K562 (cell line): ENCODE results near the gene ASRGL1. TPM values are rescaled to one million over a fixed set of nuclear protein-coding genes. Genes with fewer than 3 reads are reported as not detected.

Experiments
- ATAC-seq: fragments of 200-7000 bp; cut with Tn5 transposase; 3 replicates; pipeline ENCODE4 v1.9.1; 2020; ENCODE audit warnings: moderate library complexity
- BruUV-seq: library from RNA; stranded (reverse); fragments of 400-500 nt; replicated peaks from 2 replicates; lab custom pipeline; 2021; lab: Mats Ljungman, UMichigan
- CTCF ChIA-PET: fragments of 300-600 bp; formaldehyde crosslinking; extraction: SDS; loops from one replicate; lab custom pipeline; 2021; ENCODE audit warnings: low intra/inter-chr PET ratio; lab: Yijun Ruan, JAX
- POLR2A ChIA-PET: fragments of 300-600, 350-650 bp; sonication (Branson Sonifier 250); formaldehyde crosslinking; extraction: SDS; loops from one replicate; lab custom pipeline; 2021; ENCODE audit warnings: antibody characterized with exemption, inconsistent platforms; lab: Yijun Ruan, JAX
- DNase-seq, 4 experiments: peaks; one replicate each; pipeline versions ENCODE4 v3.0.0 to v3.0.0-alpha.2; 2011 to 2018; ENCODE audit warnings: low spot score in 3 of 4, mixed read lengths in 3 of 4; ENCODE audit errors: extremely low read depth in 1 of 4
- FAIRE-seq: peaks from 2 replicates; lab custom pipeline; 2011; peaks lifted over from hg19 to GRCh38; lab: Jason Lieb, UNC
- H2AFZ ChIP-seq: 2 replicates; pipeline ENCODE4 v1.6.0; 2011; ENCODE audit warnings: low read depth, low read length, control low read depth, inconsistent platforms
- H3K27ac ChIP-seq: fragments of 200-600 bp; 3 replicates; pipeline ENCODE4 v1.8.0; 2011; ENCODE audit warnings: low read depth, mild to moderate bottlenecking, control low read depth, inconsistent platforms, low read length, moderate library complexity, mixed read lengths; ENCODE audit errors: extremely low read depth
- H3K27me3 ChIP-seq, 2 experiments: fragments of 300-600 bp in 1 of 2; 2 replicates in 1 of 2; 3 replicates in 1 of 2; pipeline versions ENCODE4 v1.6.0 to v1.8.0; 2011; ENCODE audit warnings: inconsistent platforms in 2 of 2, low read length in 2 of 2, mild to moderate bottlenecking in 1 of 2, mixed read lengths in 1 of 2, moderate library complexity in 1 of 2; ENCODE audit not compliant: control insufficient read depth in 2 of 2, insufficient read depth in 2 of 2
- H3K36me3 ChIP-seq: fragments of 300-600 bp; 3 replicates; pipeline ENCODE4 v1.8.0; 2011; ENCODE audit warnings: mild to moderate bottlenecking, low read length, inconsistent platforms; ENCODE audit not compliant: control insufficient read depth, insufficient read depth
- H3K4me1 ChIP-seq, 2 experiments: fragments of 200-600 bp in 1 of 2; replicated peaks in 1 of 2; 2 replicates in 1 of 2; 3 replicates in 1 of 2; pipeline versions ENCODE4 v1.5.1 to v1.8.0; 2011; ENCODE audit warnings: inconsistent platforms in 2 of 2, low read length in 2 of 2, mild to moderate bottlenecking in 1 of 2, mixed read lengths in 1 of 2, moderate library complexity in 1 of 2; ENCODE audit not compliant: control insufficient read depth in 2 of 2, insufficient read depth in 2 of 2
- H3K4me2 ChIP-seq: 2 replicates; pipeline ENCODE4 v1.6.1; 2011; ENCODE audit warnings: low read length, control low read depth, inconsistent platforms, mixed read lengths; ENCODE audit not compliant: insufficient read depth
- H3K4me3 ChIP-seq: fragments of 200-600 bp; sonication (generic), shearing (Covaris generic); 2 replicates; pipeline ENCODE4 v1.5.1; 2016; ENCODE audit warnings: control low read depth, inconsistent platforms
- H3K79me2 ChIP-seq: fragments of 200-600 bp; 3 replicates; pipeline ENCODE4 v1.8.0; 2011; ENCODE audit warnings: low read length, inconsistent platforms; ENCODE audit not compliant: control insufficient read depth, insufficient read depth
- H3K9ac ChIP-seq, 2 experiments: 2 replicates each; pipeline versions ENCODE4 v1.6.0 to v1.6.1; 2011; ENCODE audit warnings: low read depth in 2 of 2, low read length in 2 of 2, control low read depth in 1 of 2, inconsistent platforms in 1 of 2, mild to moderate bottlenecking in 1 of 2, mixed read lengths in 1 of 2; ENCODE audit not compliant: insufficient read depth in 1 of 2
- H3K9me1 ChIP-seq: one replicate; pipeline ENCODE4 v1.6.0; 2011; ENCODE audit warnings: inconsistent platforms, mild to moderate bottlenecking, low read length, moderate library complexity; ENCODE audit not compliant: control insufficient read depth, insufficient read depth
- H3K9me3 ChIP-seq: replicated peaks from 2 replicates; pipeline ENCODE4 v1.5.1; 2011; ENCODE audit warnings: low read depth, low read length, inconsistent platforms; ENCODE audit not compliant: control insufficient read depth, insufficient read depth
- H4K20me1 ChIP-seq: replicated peaks from 2 replicates; pipeline ENCODE4 v1.6.1; 2011; ENCODE audit warnings: low read length, inconsistent platforms, mixed read lengths; ENCODE audit not compliant: control insufficient read depth, insufficient read depth
- KHSRP ChIP-seq: fragments of 450-650 bp; IDR thresholded peaks from 2 replicates; pipeline ENCODE4 v1.6.1; 2017
- PRPF4 ChIP-seq: fragments of 200-400 bp; formaldehyde crosslinking; IDR thresholded peaks from one replicate; pipeline ENCODE4 v1.6.1; 2017; ENCODE audit warnings: low read length, low read depth, mild to moderate bottlenecking; ENCODE audit not compliant: insufficient read depth, poor library complexity, severe bottlenecking
- SETDB1 ChIP-seq: IDR thresholded peaks from one replicate; pipeline ENCODE4 v1.6.1; 2012; ENCODE audit warnings: low read length, control low read depth, inconsistent platforms
- SMARCA5 ChIP-seq: fragments of 450-650 bp; IDR thresholded peaks from 2 replicates; pipeline ENCODE4 v1.6.1; 2016
- TAL1 ChIP-seq: fragments of 450-650 bp; IDR thresholded peaks from 2 replicates; pipeline ENCODE4 v1.6.1; 2016; ENCODE audit warnings: mild to moderate bottlenecking
- TEAD1 ChIP-seq, 2 experiments: fragments of 450-650 bp in 1 of 2; sonication (generic) in 1 of 2; formaldehyde crosslinking; IDR thresholded peaks; 2 replicates each; pipeline versions ENCODE4 v1.4.0 to v1.8.0; 2020 to 2022; ENCODE audit warnings: mild to moderate bottlenecking in 2 of 2, missing genetic modification reagents in 1 of 2
- TEAD2 ChIP-seq: fragments of 450-650 bp; IDR thresholded peaks from 2 replicates; pipeline ENCODE4 v1.6.1; 2016; ENCODE audit warnings: missing genetic modification characterization, control low read depth, missing compliant biosample characterization
- TEAD4 ChIP-seq, 2 experiments: sonication (generic) in 1 of 2; formaldehyde crosslinking in 1 of 2; IDR thresholded peaks; 2 replicates each; pipeline versions ENCODE4 v1.6.1 to v1.8.0; 2012 to 2022; ENCODE audit warnings: borderline replicate concordance in 1 of 2, inconsistent platforms in 1 of 2, low read length in 1 of 2, mild to moderate bottlenecking in 1 of 2, missing genetic modification reagents in 1 of 2
- WGBS: fragments of 100-300 bp; shearing (Covaris generic); methylation state at CpG from one replicate; pipeline ENCODE4 v1.1.6; 2016; ENCODE audit warnings: low coverage, mixed read lengths; ENCODE audit not compliant: insufficient coverage; ENCODE audit errors: missing lambda C conversion rate; 5-methylcytosine and 5-hydroxymethylcytosine counted together
- in situ Hi-C: fragments of 300-500 bp; cut with MboI; formaldehyde crosslinking; loops from 4 replicates; pipeline ENCODE4 v1.15.0; 2018; ENCODE audit warnings: inconsistent platforms, mixed read lengths
- intact Hi-C: fragments of 100-400 bp; cut with micrococcal nuclease; formaldehyde crosslinking; loops from 2 replicates; pipeline ENCODE4 v1.14.2; 2022
- polyA plus RNA-seq, 8 experiments: library from polyadenylated mRNA; depleted of rRNA in 4 of 8; stranded (reverse) in 5 of 8; unstranded in 3 of 8; fragments of >200 nt; fragmentation: Nextera tagmentation in 2 of 8; fragmentation: Illumina TruSeq in 1 of 8; extraction: Ambion mirVana in 2 of 8; extraction: Trizol in 1 of 8; gene quantifications; 2 replicates each; pipeline versions ENCODE4 v1.2.1 to v1.2.3, GENCODE V29; 2011 to 2014; ENCODE audit warnings: inconsistent platforms in 1 of 8, missing spikeins in 1 of 8
- total RNA-seq, 7 experiments: library from RNA; depleted of rRNA in 6 of 7; stranded (reverse); fragments of >200 nt in 6 of 7; fragmentation: Illumina TruSeq in 2 of 7; extraction: Trizol in 2 of 7; gene quantifications; 2 replicates each; pipeline versions ENCODE4 v1.2.1 to v1.2.3, GENCODE V29; 2011 to 2021; ENCODE audit warnings: low replicate concordance in 1 of 7
- TF ChIP-seq, protein P1 (sequence below): fragments of 250-450 bp; sonication (Bioruptor Pico); IDR thresholded peaks from 2 replicates; pipeline ENCODE4 v1.4.0; 2020
- TF ChIP-seq, protein P2 (sequence below), 2 experiments: fragments of 450-650 bp; IDR thresholded peaks; 2 replicates each; pipeline ENCODE4 v1.6.1; 2018; ENCODE audit warnings: mild to moderate bottlenecking in 2 of 2, low read depth in 1 of 2; ENCODE audit not compliant: partially characterized antibody in 2 of 2

ASRGL1 gene
- total and polyA plus RNA-seq, 9 of the 15 experiments (the other 6 are each of a cell fraction or from before 2014, with no cell fraction given), result 3.1 to 23.0 (median 11.2) TPM

DNA sequence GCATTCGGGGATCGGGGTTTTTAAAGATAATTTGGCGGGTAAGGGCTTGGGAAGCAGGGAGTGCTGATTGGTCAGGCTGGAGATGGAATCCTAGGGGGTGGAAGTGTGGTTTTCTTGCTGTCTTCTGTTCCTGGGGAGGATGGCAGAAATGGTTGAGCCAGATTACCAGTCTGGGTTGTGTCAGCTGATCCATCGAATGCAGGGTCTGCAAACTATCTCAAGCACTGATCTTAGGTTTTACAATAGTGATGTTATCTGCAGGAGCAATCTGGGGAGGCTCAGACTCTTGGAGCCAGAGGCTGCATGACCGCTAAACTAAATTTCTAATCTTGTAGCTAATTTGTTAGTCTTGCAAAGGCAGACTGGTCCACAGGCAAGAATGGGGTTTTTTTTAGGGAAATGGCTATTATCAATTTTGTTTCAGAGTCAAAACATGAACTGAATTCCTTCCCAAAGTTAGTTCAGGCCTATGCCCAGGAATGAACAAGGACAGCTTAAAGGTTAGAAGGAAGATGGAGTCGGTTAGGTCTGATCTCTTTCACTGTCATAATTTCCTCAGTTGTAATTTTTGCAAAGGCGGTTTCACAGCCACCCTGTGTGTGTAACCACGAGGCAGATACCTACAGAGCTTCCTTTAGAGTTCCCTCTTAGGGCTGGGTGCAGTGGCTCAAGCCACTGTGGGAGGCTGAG, 91.8 kb downstream of the ASRGL1 start:
- 22% methylated on average over 8 of the region's 8 CpGs for WGBS
- no peak overlapping the region for H3K4me2 ChIP-seq
- peaks cover 9 to 35% of the 10 kb centered on the region in 2 experiments for H3K4me1 ChIP-seq
- peak overlapping the region in 1 of 2 experiments; percentile 39; a peak in 1 of 4 replicates for H3K9ac ChIP-seq
- no peak overlapping the region for H3K4me3 ChIP-seq
- no peaks in the 10 kb centered on the region for H3K79me2 ChIP-seq
- H4K20me1 ChIP-seq, result no peaks in the 10 kb centered on the region
- H3K36me3 ChIP-seq, result no peaks in the 10 kb centered on the region
- H3K9me1 ChIP-seq, result no peaks in the 10 kb centered on the region
- ATAC-seq, result no peak
- no peaks in the 10 kb centered on the region for H3K9me3 ChIP-seq
- BruUV-seq, result no TSS peak
- no peak for DNase-seq
- in situ Hi-C loops (no loop called here), intact Hi-C loops (loop anchor here (10.0 kb wide), 1 partner anchor 76 kb away; no protein-coding TSS in a partner anchor)
- H2AFZ ChIP-seq, result no peak overlapping the region; the same call in 1 of the 2 replicates
- no peak for FAIRE-seq
- CTCF ChIA-PET, result no interaction called here
- no peaks in the 10 kb centered on the region for H3K27me3 ChIP-seq
- no peak overlapping the region for H3K27ac ChIP-seq
- POLR2A ChIA-PET, result interaction anchor here (0.6 to 1.6 kb wide), 5 partner anchors 8 to 163 kb away, joined by 3 to 7 read pairs (median 5); partner anchors contain the start of genes EEF1G and TUT1
- TF ChIP-seq, protein P1, sequence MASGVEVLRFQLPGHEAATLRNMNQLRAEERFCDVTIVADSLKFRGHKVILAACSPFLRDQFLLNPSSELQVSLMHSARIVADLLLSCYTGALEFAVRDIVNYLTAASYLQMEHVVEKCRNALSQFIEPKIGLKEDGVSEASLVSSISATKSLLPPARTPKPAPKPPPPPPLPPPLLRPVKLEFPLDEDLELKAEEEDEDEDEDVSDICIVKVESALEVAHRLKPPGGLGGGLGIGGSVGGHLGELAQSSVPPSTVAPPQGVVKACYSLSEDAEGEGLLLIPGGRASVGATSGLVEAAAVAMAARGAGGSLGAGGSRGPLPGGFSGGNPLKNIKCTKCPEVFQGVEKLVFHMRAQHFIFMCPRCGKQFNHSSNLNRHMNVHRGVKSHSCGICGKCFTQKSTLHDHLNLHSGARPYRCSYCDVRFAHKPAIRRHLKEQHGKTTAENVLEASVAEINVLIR (CRISPR knock-in tag), result no peak
- TF ChIP-seq TAL1 (no peak), SETDB1 (no peak), TEAD1 (CRISPR knock-in tag; IDR thresholded peaks at IDR 0.05) (peak in 1 of 2 experiments; percentile 71; a peak in 1 of 4 replicates), SMARCA5 (no peak), PRPF4 (no peak), KHSRP (no peak), TEAD4 (IDR thresholded peaks at IDR 0.05; ENCODE audit: low read length) (no peak), TEAD4 (CRISPR knock-in tag; IDR thresholded peaks at IDR 0.05; ENCODE audit: borderline replicate concordance) (no peak), TEAD2 (tag) (0 out of 2 replicates have a peak, but pooled peaks have one; percentile 22)
- TF ChIP-seq, protein P2, sequence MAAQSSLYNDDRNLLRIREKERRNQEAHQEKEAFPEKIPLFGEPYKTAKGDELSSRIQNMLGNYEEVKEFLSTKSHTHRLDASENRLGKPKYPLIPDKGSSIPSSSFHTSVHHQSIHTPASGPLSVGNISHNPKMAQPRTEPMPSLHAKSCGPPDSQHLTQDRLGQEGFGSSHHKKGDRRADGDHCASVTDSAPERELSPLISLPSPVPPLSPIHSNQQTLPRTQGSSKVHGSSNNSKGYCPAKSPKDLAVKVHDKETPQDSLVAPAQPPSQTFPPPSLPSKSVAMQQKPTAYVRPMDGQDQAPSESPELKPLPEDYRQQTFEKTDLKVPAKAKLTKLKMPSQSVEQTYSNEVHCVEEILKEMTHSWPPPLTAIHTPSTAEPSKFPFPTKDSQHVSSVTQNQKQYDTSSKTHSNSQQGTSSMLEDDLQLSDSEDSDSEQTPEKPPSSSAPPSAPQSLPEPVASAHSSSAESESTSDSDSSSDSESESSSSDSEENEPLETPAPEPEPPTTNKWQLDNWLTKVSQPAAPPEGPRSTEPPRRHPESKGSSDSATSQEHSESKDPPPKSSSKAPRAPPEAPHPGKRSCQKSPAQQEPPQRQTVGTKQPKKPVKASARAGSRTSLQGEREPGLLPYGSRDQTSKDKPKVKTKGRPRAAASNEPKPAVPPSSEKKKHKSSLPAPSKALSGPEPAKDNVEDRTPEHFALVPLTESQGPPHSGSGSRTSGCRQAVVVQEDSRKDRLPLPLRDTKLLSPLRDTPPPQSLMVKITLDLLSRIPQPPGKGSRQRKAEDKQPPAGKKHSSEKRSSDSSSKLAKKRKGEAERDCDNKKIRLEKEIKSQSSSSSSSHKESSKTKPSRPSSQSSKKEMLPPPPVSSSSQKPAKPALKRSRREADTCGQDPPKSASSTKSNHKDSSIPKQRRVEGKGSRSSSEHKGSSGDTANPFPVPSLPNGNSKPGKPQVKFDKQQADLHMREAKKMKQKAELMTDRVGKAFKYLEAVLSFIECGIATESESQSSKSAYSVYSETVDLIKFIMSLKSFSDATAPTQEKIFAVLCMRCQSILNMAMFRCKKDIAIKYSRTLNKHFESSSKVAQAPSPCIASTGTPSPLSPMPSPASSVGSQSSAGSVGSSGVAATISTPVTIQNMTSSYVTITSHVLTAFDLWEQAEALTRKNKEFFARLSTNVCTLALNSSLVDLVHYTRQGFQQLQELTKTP (IDR thresholded peaks at IDR 0.05; ENCODE audit: low read depth in 1 of 2, partially characterized antibody in 2 of 2), result no peak
